ENCODE results near the gene DBN1. TPM values are rescaled to one million over a fixed set of nuclear protein-coding genes. Genes with fewer than 3 reads are reported as not detected.

The DBN1 gene
- total RNA-seq, 2 donors from 2014 or later: 322 to 383 TPM

GRCh38 chr5:177502886-177503285 is 29.5 kb upstream of the DBN1 start:
- WGBS, 2 experiments (ENCODE audit: insufficient coverage in 1 of 2, insufficient read length in 1 of 2): 84 to 88% methylated on average over 14 to 16 of the region's 16 CpGs
- TF ChIP-seq CTCF (conservative IDR thresholded peaks at IDR 0.05): no peak
- Mint-ChIP-seq H3K27me3 (ENCODE audit: insufficient read depth) (peaks cover 28% of the 10 kb centered on the region), H3K9me3 (no peaks in the 10 kb centered on the region), H3K27ac (no peak overlapping the region), H3K36me3 (ENCODE audit: low read depth) (peaks cover 10% of the 10 kb centered on the region), H3K4me1 (peaks cover 8% of the 10 kb centered on the region), H3K4me3 (no peak overlapping the region)
- Histone ChIP-seq H3K9ac (ENCODE audit: extremely low read depth, low read length, poor library complexity, severe bottlenecking) (no peak overlapping the region), H3K9me3 (ENCODE audit: control insufficient read depth, low read length) (no peaks in the 10 kb centered on the region), H3K27ac (ENCODE audit: low read depth, low read length) (no peak overlapping the region), H3K4me1 (ENCODE audit: control insufficient read depth, insufficient read depth, low read length) (no peaks in the 10 kb centered on the region), H3K4me3 (ENCODE audit: low read length) (no peak overlapping the region), H3K27me3 (ENCODE audit: control insufficient read depth, insufficient read depth, low read length, poor library complexity, severe bottlenecking) (peaks cover 14% of the 10 kb centered on the region), H3K36me3 (ENCODE audit: control insufficient read depth, insufficient read depth, low read length) (peaks cover 5% of the 10 kb centered on the region)
- DNase-seq: no peak

- no peak for TF ChIP-seq CTCF (conservative IDR thresholded peaks at IDR 0.05)
- DNase-seq: no peak
- Mint-ChIP-seq H3K36me3 (ENCODE audit: low read depth) (peaks cover 2% of the 10 kb centered on the region), H3K4me1 (peaks cover 10% of the 10 kb centered on the region), H3K9me3 (no peaks in the 10 kb centered on the region), H3K4me3 (no peak overlapping the region), H3K27ac (no peak overlapping the region), H3K27me3 (ENCODE audit: insufficient read depth) (peaks cover 30% of the 10 kb centered on the region)
- H3K9me3 ChIP-seq (ENCODE audit: control insufficient read depth, low read length): no peaks in the 10 kb centered on the region
- H3K4me1 ChIP-seq (ENCODE audit: control insufficient read depth, insufficient read depth, low read length): no peaks in the 10 kb centered on the region
- H3K27me3 ChIP-seq (ENCODE audit: control insufficient read depth, insufficient read depth, low read length, poor library complexity, severe bottlenecking): peaks cover 14% of the 10 kb centered on the region
- no peak overlapping the region for H3K27ac ChIP-seq (ENCODE audit: low read depth, low read length)
- 69 to 75% methylated on average over 9 of the region's 9 CpGs for WGBS, 2 experiments (ENCODE audit: insufficient coverage in 1 of 2, insufficient read length in 1 of 2)
- no peak overlapping the region for H3K4me3 ChIP-seq (ENCODE audit: low read length)
- no peaks in the 10 kb centered on the region for H3K36me3 ChIP-seq (ENCODE audit: control insufficient read depth, insufficient read depth, low read length)
- H3K9ac ChIP-seq (ENCODE audit: extremely low read depth, low read length, poor library complexity, severe bottlenecking): no peak overlapping the region
Observed at GRCh38 chr5:177501874-177502678, 28.6 kb upstream of the DBN1 start.

GRCh38 chr5:177500685-177501522 is 27.5 kb upstream of the DBN1 start:
- Histone ChIP-seq H3K9ac (ENCODE audit: extremely low read depth, low read length, poor library complexity, severe bottlenecking) (no peak overlapping the region), H3K4me1 (ENCODE audit: control insufficient read depth, insufficient read depth, low read length) (peaks cover 2% of the 10 kb centered on the region), H3K36me3 (ENCODE audit: control insufficient read depth, insufficient read depth, low read length) (peaks cover 2% of the 10 kb centered on the region), H3K27me3 (ENCODE audit: control insufficient read depth, insufficient read depth, low read length, poor library complexity, severe bottlenecking) (peaks cover 14% of the 10 kb centered on the region), H3K4me3 (ENCODE audit: low read length) (no peak overlapping the region), H3K27ac (ENCODE audit: low read depth, low read length) (no peak overlapping the region), H3K9me3 (ENCODE audit: control insufficient read depth, low read length) (no peaks in the 10 kb centered on the region)
- Mint-ChIP-seq H3K36me3 (ENCODE audit: low read depth) (peaks cover 2% of the 10 kb centered on the region), H3K27ac (peak overlapping the region; percentile 35), H3K27me3 (ENCODE audit: insufficient read depth) (peaks cover 30% of the 10 kb centered on the region), H3K4me1 (peaks cover 14% of the 10 kb centered on the region), H3K9me3 (no peaks in the 10 kb centered on the region), H3K4me3 (no peak overlapping the region)
- peak; percentile 98 for DNase-seq
- TF ChIP-seq CTCF (conservative IDR thresholded peaks at IDR 0.05): peak; percentile 99
- WGBS, 2 experiments (ENCODE audit: insufficient coverage in 1 of 2, insufficient read length in 1 of 2): 33 to 71% methylated on average over 3 to 10 of the region's 10 CpGs
